GM12892 (cell line): ENCODE measurements around the gene USO1.

Experiments
- POLR2A ChIP-seq: IDR thresholded peaks from 2 replicates; pipeline ENCODE4 v1.6.1; 2011; ENCODE audit warnings: low read depth, low read length, control low read depth
- POLR2AphosphoS5 ChIP-seq: IDR thresholded peaks from 2 replicates; pipeline ENCODE4 v1.6.1; 2011; ENCODE audit warnings: low read depth, low read length, control low read depth
- TAF1 ChIP-seq: IDR thresholded peaks from 2 replicates; pipeline ENCODE4 v1.6.1; 2011; ENCODE audit warnings: low read depth, mild to moderate bottlenecking, control low read depth, low read length, borderline replicate concordance

DNA sequence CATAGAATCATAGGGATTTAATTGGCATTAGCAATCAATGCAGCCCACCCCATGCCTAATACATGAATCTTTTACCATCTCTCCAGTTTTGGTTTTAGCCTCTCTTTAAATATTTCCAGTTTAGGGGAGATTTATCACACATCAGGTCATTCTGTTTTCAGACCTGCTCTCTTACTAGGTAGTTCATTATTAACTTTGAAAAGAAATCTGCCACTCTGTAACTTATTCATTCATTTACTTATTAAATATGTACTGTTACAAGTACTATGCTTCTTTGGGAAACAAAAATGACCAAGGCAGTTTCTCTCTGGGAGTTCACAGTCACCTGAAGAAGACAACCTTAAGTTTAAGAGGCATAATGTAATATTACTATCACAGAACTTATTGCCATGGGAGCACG lies 62.1 kb downstream of the USO1 start:
- TF ChIP-seq TAF1 (no peak), POLR2AphosphoS5 (no peak), POLR2A (no peak)
